Activated CD4-positive, alpha-beta T cell treated with anti-CD3 and anti-CD28 coated beads, Interleukin-2, amount 50 U/mL, for 24 hours (primary cell): ENCODE measurements around the gene PTPRN2.
"Not testable (repeated sequence)": the region's sequence is repeated elsewhere in the genome, so short reads cannot be mapped to it uniquely, and the experiment has no call there.

ENCODE experiments used
- DNase-seq, 2 donors: peaks; one replicate each; pipeline ENCODE4 v3.0.0-alpha.2; 2020; ENCODE audit warnings: low read depth in 1 of 2, low spot score in 1 of 2

Gene PTPRN2

GRCh38 chr7:158587162-158588084, at the start of gene PTPRN2:
PTPRN2 (minus strand) TSS chr7:158587823.
- DNase-seq, result peak; percentile 19 to 39

- DNase-seq, result no peak
Observed at GRCh38 chr7:158633055-158633956, 45.7 kb upstream of the PTPRN2 start.

- DNase-seq, result no peak
Observed at GRCh38 chr7:158631574-158632195, 44.1 kb upstream of the PTPRN2 start.

GRCh38 chr7:158626289-158626688, 38.7 kb upstream of the PTPRN2 start:
- not testable (repeated sequence) for DNase-seq

- no peak for DNase-seq
Observed at GRCh38 chr7:158623241-158623640, 35.6 kb upstream of the PTPRN2 start.

- no peak for DNase-seq
Observed at GRCh38 chr7:158620839-158621441, 33.3 kb upstream of the PTPRN2 start.

- no peak for DNase-seq
Observed at GRCh38 chr7:158620418-158620817, 32.8 kb upstream of the PTPRN2 start.

GRCh38 chr7:158618745-158619140, 31.1 kb upstream of the PTPRN2 start:
- no peak for DNase-seq

GRCh38 chr7:158617737-158618128, 30.1 kb upstream of the PTPRN2 start:
- no peak for DNase-seq

- no peak for DNase-seq
Observed at GRCh38 chr7:158616050-158616449, 28.4 kb upstream of the PTPRN2 start.

- DNase-seq, result no peak
Observed at GRCh38 chr7:158614700-158615099, 27.1 kb upstream of the PTPRN2 start.

- no peak for DNase-seq
Observed at GRCh38 chr7:158613481-158613880, 25.9 kb upstream of the PTPRN2 start.

- DNase-seq, result no peak
Observed at GRCh38 chr7:158612546-158612945, 24.9 kb upstream of the PTPRN2 start.

- DNase-seq, result no peak
Observed at GRCh38 chr7:158611541-158611940, 23.9 kb upstream of the PTPRN2 start.

- DNase-seq, result no peak
Observed at GRCh38 chr7:158609313-158609974, 21.8 kb upstream of the PTPRN2 start.

GRCh38 chr7:158607563-158607962, 19.9 kb upstream of the PTPRN2 start:
- DNase-seq, result no peak

- DNase-seq, result no peak
Observed at GRCh38 chr7:158606671-158607424, 19.2 kb upstream of the PTPRN2 start.

- DNase-seq, result no peak
Observed at GRCh38 chr7:158606129-158606528, 18.5 kb upstream of the PTPRN2 start.
